Suprapubic skin (tissue), 4 donors: ENCODE data around the gene SLC24A2.

Source experiments
- EP300 ChIP-seq: sonication (generic); formaldehyde crosslinking; IDR thresholded peaks from one replicate; pipeline ENCODE4 v1.6.1; 2017; ENCODE audit warnings: antibody characterized with exemption
- POLR2A ChIP-seq, 2 donors: fragments of 450-650 bp; IDR thresholded peaks; one replicate each; pipeline ENCODE4 v1.6.1; 2017; ENCODE audit warnings: antibody characterized with exemption in 2 of 2, mild to moderate bottlenecking in 2 of 2, moderate library complexity in 2 of 2
- POLR2AphosphoS5 ChIP-seq, 3 donors: sonication (generic); formaldehyde crosslinking; IDR thresholded peaks; one replicate each; pipeline ENCODE4 v1.6.1; 2017; ENCODE audit warnings: antibody characterized with exemption in 3 of 3
- TF ChIP-seq, protein P1 (sequence below), 2 donors: fragments of 200-600 bp in 1 of 2; fragments of 450-650 bp in 1 of 2; sonication (generic) in 1 of 2; IDR thresholded peaks; one replicate each; pipeline ENCODE4 v1.5.1; 2016 to 2019; ENCODE audit warnings: antibody characterized with exemption in 2 of 2, mild to moderate bottlenecking in 1 of 2, moderate library complexity in 1 of 2

DNA sequence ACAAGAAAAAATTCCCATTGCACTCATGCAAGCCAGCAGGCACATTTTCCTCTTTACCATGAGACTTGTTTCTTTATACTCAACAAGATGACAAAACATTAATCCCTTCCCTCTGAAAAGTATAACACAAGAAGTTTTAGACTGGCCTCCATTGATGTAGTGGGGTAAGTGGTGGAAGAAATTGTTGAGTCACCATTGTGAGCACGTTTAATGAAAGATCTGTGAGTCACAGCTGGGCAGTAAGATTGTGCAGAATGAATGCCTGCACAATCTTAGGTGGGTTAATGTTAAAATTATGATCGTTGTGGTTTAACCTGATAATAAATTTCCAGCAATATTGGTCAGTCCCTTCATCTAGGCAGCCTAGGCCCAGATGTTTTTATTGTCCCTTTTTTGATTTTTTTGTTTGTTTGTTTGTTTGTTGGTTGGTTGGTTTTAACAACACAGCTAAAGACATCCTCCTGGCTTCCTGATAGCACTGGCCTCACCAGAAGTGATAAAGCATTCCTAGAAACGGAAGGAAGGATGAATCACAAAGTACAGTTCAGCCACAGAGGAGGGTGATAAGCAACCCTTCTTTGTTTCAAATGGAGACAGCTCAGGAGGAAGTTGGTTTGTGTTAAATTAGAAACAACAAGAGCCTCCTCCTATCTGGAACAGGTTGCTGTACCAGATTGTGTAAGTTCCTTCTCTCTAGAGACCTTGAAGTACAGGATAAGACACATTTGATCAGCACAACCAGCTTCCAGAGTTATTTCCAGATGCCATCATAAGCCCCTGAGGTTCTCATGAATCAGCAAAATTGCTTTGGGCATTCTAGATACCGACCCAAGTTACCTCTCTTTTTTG is 40.3 kb downstream of the SLC24A2 start:
- TF ChIP-seq, protein P1, sequence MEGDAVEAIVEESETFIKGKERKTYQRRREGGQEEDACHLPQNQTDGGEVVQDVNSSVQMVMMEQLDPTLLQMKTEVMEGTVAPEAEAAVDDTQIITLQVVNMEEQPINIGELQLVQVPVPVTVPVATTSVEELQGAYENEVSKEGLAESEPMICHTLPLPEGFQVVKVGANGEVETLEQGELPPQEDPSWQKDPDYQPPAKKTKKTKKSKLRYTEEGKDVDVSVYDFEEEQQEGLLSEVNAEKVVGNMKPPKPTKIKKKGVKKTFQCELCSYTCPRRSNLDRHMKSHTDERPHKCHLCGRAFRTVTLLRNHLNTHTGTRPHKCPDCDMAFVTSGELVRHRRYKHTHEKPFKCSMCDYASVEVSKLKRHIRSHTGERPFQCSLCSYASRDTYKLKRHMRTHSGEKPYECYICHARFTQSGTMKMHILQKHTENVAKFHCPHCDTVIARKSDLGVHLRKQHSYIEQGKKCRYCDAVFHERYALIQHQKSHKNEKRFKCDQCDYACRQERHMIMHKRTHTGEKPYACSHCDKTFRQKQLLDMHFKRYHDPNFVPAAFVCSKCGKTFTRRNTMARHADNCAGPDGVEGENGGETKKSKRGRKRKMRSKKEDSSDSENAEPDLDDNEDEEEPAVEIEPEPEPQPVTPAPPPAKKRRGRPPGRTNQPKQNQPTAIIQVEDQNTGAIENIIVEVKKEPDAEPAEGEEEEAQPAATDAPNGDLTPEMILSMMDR (IDR thresholded peaks at IDR 0.05): no peak
- no peak for TF ChIP-seq POLR2A (IDR thresholded peaks at IDR 0.05)
- no peak for TF ChIP-seq POLR2AphosphoS5 (IDR thresholded peaks at IDR 0.05)
- no peak for TF ChIP-seq EP300
